CD4-positive, alpha-beta T cell treated with Interleukin-12 subunit alpha and Interleukin-12 subunit beta, for 1 hour (primary cell): ENCODE measurements around the gene R3HCC1L.

Source experiments
- DNase-seq: peaks from one replicate; pipeline ENCODE4 v3.0.0-alpha.2; 2020

R3HCC1L gene

DNA sequence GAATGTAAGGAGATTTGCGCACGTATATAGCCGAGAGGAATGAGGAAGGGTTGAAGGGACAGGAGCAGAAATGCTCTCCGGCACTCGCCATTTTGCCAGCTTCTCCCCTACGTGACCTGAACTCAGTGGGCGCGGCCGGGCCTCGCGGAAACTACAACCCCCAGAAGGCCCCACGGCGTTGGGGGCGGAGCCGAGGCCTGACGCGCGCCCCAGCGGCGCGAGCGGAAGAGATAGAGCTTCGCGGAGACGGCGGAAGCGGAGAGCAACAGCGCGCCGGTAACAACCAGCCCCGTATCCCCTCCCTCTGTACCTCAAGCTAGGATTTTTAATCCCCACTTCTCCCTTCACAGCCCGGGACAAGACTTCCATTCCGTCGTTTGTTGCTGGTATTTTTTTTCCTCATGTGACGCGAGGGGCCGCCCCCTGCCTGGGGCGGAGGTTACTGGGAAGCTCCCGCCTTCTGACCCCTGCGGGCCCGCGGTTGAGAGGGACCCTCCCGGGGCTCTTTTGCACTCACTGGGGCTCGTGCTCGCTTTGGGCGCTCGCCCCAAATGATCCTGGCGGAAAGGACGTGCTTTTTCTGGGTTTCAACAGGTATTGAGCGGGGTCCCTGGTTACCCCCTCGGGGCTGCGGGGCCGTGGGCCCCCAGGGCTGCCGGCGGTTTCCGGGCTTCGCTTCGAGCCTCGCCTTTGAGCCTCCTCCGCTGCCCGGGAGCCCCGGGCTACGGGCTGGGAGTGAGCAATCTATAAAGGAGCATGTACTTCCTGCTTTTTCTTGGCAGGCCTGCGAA is at the start of gene R3HCC1L:
R3HCC1L (plus strand) TSS at position 227 of the 791 bp plus-strand sequence. CDS start 73,458 bp downstream, outside the sequence.
- DNase-seq, result peak; percentile 93

DNA sequence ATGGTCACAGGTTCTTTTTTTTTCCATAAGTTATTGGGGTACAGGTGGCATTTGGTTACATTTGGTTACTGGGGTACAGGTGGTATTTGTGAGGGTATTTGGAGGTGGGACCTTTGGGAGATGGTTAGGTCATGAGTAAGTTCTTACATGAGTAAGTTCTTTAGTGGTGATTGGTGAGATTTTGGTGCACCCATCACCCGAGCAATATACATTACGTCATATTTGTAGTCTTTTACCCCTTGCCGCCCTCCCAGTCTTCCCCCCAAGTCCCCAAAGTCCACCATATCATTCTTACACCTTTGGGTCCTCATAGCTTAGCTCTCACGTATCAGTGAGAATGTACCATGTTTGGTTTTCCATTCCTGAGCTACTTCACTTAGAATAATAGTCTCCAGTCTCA is 49.2 kb upstream of the R3HCC1L start:
- no peak for DNase-seq

- DNase-seq, result no peak
These were observed 47.4 kb upstream of the R3HCC1L start for GRCh38 chr10:98086837-98087708.

DNA sequence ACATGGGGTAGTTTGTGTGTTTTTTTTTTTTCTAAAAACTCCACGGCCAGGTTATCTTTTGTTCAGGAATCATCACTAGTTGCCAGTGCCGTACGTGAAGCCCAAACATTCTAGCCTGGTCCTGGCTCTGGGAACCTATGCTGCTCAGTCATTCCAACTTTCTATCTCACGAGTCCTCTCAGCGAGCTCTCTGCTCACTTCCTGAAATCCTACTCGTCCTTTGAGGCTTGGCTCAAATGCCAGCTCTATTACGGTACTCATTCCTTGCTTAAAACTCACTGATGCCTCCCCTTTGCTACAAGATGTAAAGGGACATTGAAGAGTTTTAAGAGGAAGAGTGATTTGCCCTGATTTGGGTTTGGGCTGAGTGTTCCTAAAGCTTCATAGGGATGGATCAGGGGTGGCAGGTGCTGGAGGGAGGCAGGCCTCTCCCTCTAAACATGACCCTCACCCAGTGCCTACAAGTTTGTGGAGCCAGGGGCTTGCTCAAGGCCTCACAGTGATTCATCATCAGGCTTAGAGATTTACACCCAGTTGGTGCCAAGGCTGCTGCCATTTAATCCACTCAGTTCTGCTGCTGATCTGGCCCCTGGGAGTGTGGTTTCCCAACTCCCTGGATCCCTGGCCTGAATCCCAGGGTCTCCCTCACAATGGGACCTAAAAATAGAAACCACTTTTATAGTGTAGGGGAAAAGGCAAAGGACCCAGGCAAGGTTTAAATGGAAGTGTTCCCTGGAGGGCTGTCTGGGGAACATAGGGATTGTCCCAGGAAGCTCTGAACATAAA is 46.1 kb upstream of the R3HCC1L start:
- no peak for DNase-seq

DNA sequence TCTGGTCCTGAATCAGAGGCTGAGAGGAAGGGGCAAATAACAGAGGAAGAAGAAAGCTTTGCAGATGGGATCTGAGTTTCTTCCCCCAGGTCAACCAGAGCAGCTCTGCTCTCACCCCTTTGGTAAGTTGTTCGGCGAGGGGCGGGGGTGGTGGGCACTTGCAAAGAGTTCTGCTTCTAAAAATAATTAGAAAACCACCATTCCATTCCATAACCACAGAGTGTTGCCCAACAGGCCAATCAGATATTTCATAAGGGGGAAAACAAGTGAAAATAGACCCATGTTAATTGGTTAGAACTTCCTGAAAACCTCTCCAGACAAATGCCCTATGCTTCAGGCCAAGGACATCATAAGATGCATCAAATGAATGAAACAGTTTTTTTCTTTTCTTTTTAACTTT is 43.6 kb upstream of the R3HCC1L start:
- DNase-seq, result no peak

GRCh38 chr10:98096316-98096715 is 38.1 kb upstream of the R3HCC1L start:
- no peak for DNase-seq

DNA sequence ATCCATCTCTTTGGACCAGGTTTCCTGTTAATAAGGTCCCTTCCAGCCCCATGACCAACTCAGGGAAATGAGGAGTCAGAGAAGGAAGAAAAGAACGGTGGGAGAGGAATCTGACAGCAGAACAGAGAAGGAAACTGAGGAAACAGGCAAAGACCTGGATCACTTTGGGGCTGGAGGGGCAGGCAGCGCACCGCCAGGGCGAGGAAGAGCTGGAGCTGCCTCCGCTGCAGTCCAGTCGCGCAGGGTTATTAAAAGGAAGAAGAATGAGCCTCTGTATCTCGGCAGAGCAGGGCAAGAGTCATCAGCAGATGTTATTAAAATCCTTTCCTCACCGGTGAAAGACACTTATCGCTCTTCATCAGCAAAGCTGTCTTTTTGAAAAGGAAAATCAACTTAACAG is 37.7 kb upstream of the R3HCC1L start:
- no peak for DNase-seq

GRCh38 chr10:98097175-98097574 is 37.3 kb upstream of the R3HCC1L start:
- no peak for DNase-seq

GRCh38 chr10:98097616-98098015 is 36.8 kb upstream of the R3HCC1L start:
- DNase-seq, result no peak

DNA sequence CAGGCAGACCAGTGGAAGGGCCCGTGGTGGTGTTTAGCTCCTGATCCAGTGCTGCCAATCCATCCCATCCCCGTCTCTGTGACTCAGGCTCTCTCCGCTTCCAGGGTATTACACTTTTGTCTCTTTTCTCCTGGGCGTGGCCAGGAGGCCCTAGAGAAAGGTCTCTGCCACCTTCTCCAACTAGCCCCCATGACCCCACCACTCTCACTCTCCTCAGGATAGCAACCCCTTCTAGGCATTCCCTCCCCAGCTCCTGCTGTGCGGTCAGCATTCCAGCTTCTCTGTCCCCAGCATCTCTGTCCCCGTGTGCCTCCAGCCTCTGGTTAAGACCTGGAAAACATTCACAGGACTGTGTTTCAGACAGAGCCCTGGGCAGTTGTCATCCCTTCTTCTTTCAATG is 36.2 kb upstream of the R3HCC1L start:
- DNase-seq, result no peak

DNA sequence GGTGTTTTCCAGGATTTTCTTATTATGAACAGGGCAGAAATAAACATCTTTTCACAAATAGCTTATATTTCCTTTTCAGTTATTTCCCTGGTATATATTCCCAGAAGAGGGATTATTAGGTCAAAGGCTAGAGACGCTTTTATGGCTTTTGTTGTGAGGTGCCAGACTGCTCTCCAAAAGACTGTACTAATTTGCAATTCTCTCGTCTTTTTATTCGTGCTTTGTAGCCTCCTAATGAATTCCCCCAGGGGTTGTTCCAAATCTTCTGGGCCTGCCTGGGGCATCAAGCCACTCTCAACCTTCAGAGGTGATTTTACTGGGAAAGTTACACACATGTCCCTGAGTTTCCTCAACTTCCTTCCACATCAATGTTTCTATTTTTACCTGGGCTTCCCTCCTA is 34.0 kb upstream of the R3HCC1L start:
- no peak for DNase-seq

DNA sequence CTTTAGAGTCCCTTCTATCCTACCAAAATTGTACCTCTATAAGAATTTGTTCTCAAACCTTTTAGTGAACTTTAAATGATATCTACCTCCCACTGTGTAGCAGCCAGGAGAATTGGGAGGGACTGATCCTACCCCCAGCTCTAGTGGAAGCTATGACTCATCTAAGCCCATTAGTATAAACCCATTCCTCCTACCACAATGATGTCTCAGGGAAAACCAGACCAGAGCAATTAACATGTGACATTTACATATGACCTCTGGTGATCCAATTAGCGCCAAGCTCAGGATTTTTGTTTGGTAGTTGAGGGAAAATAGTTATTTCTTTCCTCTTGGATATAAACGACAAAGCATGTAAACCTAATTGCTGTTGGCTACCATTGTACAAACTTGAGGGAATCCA is 33.1 kb upstream of the R3HCC1L start:
- no peak for DNase-seq

GRCh38 chr10:98104125-98104524 is 30.3 kb upstream of the R3HCC1L start:
- DNase-seq, result no peak

GRCh38 chr10:98106531-98106930 is 27.9 kb upstream of the R3HCC1L start:
- DNase-seq, result no peak

DNA sequence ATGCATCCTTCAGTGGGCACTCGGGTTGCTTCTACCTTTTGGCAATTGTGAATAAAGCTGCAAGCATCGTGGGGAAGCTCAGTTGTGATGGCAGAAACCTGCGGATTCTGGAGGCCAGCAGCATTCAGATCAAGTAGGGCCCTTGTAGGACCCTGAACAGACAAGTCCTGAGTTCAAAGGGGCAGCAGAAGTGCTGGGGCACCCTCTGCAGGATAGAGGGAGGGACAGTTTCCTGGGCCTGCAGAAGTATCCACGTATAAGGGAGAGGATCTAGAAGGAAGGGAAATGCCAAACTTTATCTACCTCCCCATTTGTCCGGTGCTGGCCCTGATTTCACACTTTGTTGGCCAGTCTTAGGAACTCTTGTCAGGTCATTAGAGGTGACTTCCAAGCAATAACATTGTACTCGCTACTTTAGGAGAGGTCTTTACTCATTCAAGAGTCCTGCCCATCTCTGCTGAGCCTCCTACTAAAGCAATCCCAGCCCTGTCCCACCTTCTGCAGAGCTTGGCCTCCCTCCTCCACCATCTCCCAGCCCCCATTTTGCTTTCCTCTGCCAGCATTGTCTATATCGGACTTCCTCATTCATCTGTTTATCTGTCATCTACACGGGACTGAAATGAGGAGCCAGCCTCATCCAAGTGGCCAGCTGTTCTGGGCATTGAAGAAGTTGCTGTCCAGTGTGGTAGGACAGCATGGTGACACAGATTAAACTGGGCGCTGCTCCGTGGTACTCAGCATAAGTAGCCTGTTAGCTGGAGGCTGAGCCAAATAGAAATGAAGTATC is 26.6 kb upstream of the R3HCC1L start:
- DNase-seq, result no peak

- no peak for DNase-seq
These were observed 24.1 kb upstream of the R3HCC1L start for GRCh38 chr10:98110356-98110755.

DNA sequence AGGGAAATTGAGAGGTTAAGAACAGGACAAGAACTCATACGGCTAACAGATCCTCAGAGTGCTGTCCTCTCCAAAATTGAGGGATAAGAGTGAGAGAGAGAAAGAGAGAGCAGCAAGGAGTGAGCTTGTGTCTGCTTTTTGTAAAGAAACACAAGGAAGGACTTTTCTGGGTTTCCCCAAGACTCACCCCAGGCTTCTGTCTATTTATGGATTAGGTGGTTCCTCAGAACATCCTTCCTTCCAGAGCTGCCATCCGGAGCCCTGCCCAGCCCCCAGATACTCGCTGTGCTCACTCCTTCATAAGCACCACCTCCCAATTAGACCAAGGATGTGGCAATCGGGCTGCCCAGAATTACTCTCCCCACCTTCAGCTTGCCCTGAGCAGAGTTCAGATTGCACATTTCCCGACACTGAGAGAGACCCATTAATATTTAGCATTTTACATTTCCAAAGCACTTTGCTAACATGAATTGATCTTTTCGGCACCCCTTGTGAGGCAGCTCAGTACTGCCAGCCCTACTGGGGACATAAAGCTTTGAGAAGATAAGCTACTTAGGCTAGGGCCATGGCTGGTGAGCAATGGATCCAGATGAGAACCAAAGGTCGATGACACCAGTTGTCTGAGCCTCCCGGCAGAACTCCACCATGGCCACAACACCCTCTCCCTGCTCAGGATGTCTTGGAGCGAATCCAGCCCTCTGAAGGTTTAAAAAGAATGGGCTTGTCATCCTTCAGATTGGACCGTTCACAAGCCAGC is 19.2 kb upstream of the R3HCC1L start:
- DNase-seq, result no peak

DNA sequence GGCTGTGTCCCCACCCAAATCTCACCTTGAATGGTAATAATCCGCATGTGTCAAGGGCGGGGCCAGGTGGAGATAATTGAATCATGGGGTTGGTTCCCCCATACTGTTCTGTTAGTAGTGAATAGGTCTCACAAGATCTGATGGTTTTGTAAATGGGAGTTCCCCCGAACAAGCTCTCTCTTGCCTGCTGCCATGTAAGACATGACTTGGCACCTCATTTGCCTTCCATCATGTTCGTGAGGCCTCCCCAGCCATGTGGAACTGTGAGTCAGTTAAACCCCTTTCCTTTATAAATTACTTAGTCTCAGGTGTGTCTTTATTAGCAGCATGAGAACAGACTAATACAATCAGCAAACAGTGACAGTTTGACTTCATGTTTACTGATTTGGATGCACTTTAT is 14.6 kb upstream of the R3HCC1L start:
- DNase-seq, result no peak

- DNase-seq, result no peak
These were observed 8.4 kb upstream of the R3HCC1L start for GRCh38 chr10:98125940-98126631.

- DNase-seq, result no peak
These were observed 5.7 kb upstream of the R3HCC1L start for GRCh38 chr10:98128802-98129201.

- DNase-seq, result no peak
These were observed 2.8 kb upstream of the R3HCC1L start for GRCh38 chr10:98131619-98132018.
